HG03060 (cell line): Measurements from ENCODE around the gene ACP1.

Source experiments
- ATAC-seq: cut with Tn5 transposase; IDR thresholded peaks from one replicate; pipeline ENCODE4 v1.9.1; 2021; ENCODE audit warnings: low read depth, moderate number of reproducible peaks; ENCODE audit not compliant: unreplicated experiment

The ACP1 gene

DNA sequence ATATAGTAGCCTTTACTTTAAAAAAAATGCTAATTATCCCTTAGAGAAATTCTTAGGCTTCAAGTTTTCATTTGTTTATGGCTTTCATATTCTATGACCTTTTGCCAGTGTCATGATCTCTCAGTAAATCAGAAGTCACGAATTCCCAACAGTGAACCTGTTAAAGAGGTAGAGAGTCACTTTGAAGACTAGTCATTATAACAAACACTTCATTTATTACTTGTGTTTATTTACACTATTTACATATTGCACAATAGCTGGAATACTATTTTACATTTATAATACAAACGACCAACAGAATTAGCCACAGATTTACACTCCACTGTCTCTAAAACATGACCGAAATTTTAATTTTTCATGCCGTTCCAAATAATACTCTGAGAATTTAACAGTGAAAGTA, 14.6 kb downstream of the ACP1 start:
- no peak for ATAC-seq

DNA sequence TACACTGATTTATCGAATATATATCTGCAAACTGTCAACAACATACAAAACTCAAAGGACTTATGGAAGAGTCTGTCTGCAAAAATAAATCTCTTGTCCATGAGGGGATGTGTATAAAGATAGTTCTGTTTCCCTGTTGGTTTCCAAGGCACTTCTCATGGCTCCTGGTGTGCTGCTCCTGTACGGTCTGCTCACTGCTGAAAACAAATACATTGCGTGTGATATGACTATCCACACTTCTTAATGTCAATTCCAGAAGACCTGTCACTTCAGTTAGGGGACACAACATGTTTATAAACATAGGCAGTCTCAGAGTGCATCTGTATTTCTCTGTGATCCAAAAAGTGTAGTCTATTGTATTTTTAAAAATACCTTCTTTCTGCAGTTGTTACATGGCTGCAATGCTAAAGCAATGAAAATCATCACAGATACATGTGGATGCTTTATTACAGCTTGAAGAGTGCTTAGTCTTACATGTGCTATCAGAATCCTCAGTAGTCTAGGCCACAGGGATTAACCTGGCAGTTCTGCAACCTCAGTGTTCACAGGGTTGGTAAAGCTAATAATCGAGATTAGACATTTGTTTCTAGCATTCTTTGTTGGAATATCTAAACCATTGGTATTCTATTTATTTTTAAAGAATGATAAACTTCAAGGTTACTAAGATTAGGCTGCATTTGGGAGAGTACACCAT, 15.4 kb downstream of the ACP1 start:
- no peak for ATAC-seq

DNA sequence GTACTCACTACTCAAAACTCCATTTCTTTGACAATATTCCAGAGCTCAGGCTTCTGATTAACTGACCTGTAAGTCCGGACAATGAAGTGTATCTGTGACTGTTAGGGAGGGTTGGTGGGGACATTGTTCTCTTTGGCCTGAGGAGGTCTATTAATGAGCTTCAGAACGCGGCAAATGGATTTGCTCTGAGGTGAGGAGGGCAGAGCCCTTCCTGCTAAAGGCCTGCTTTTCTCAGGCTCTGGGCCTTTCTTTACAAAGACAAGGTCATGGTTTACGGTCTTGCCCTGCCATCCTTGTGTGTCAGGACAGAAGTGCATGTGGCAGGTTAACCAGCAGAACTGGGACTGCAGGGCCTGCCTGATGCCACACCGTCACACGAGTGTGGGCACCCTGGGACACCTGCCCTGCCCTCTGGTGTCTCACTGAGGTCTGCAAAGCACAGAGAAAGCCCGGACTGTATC, 15.9 kb downstream of the ACP1 start:
- no peak for ATAC-seq

DNA sequence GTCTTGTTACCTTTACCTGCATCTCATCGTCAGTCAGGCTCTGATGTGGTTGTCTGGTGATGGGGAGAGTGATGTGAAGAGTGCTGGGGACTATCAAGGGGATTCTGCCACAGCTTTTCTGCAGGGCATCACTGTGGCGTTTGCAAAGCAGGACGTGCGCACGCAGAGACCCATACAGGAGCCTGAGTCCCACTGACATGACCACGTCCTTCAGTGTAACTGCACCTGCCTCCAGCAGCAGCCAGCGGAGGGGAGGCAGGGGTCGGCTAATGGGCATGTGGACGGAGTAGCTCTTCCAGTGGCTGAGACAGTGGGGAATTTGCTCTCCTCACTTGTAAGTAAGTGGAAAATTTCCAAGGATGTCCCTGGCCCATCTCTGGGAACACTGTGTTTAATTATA, 16.6 kb downstream of the ACP1 start:
- no peak for ATAC-seq

DNA sequence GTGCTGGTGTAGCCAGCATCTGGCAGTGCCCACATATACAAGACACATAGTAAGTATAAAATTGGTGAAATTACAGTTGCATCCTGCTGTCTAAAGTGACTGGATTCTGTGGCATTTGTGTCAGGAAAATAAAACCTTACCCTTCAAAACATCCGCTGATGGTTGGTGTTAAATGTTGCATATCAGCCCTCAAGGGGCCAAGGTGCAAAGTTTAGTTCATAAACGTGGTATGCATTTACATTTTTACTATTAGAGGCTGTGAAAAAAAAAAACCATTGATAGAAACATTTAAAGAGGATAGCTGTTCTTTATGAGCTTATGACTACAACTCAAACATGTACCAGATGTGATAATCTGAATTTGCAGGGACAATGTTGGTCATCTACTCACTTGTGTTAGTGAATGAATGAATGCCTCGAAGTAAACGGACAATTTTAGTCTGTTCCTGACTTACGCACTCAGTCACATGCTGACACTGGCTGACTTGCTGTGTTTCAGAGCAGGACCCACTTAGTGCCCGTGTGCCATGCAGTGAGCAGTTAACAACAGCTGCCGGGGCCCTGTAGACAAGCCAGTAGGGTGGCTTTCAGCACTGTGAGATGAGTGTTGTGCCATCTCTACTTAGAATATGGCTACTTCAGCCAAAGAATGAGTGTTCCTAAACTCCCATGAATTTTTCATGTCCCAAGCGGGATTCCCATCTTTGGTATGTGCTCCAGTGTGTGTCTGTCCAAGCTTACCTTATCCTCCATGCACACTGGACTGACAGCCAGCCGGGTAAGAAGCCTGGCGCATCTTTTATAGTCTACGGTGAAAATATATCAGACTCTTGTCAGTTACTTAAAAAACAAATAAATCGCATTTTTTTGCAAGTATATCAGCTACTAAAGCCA, 17.9 kb downstream of the ACP1 start:
- ATAC-seq = no peak

- ATAC-seq = no peak
Measured at GRCh38 chr2:283996-284794, 19.4 kb downstream of the ACP1 start.

DNA sequence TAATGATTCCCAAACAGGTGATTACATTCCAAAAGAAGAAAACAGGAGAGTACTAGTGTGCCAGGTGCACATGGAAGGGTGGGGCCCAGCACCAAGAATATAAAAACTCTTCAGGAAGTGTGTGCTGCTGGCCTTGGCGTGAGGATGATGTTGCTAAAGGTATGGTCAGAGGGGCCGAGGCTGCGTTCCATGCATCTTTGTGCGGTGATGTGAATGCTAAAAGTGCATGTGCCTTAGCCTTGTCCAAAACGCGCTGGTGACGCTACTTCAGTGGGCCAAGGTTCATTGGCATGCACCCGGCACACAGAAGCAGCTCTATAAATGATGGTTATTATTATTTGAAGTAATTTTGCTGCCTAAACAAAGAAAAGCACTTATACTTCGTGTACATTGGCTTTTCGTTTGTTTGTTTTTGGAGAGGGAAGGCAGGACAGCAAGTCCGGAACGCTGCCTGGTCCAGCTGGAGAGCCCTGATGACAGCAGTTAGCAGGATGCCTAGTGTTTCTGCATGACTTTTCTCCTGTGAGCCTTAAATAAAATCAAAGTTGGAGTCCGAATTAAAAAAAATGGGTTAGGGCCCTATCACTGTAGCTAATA, 20.2 kb downstream of the ACP1 start:
- ATAC-seq = no peak

- ATAC-seq = no peak
Measured at GRCh38 chr2:285531-285930, 20.8 kb downstream of the ACP1 start.

DNA sequence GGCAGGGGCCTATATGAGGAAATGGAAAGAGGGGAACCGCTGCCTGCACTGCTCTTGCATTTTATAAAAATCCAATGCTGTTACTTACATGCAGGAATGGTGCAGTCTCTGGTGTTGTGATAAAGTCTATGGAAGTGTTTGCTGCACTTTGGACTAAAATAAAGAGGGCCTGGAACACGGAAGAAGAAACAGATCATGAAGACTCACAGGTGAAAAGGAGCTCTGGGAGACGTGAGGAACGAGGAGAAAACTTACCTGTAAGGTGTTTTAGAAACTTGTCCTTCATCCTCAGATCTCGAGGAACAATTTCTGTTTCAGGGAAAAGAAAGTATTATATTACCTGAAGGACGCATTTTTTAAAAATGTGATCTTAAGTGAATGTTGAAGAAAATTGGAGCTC, 21.3 kb downstream of the ACP1 start:
- no peak for ATAC-seq

GRCh38 chr2:286774-287392, 22.1 kb downstream of the ACP1 start:
- ATAC-seq = no peak

DNA sequence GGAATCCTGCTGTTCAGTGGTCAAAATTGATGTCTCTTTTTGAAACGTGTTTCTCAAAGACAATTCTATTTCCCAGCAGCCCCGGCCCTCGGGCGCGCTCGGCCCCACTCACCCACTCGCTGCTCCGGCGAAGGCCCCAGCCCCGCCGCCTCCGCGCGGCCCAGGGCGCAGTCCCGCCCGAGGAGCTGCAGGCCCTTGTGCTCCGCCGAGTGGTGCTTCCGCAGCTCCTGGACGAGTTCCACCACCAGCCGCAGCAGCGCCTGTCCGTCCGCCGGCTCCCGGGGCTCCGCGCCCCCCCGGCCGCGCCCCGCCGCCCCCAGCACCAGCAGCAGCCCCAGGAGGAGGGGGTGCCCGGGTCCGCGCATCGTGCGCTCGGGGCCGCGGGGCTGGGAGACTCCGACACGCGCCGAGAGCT, 22.7 kb downstream of the ACP1 start:
- no peak for ATAC-seq

- ATAC-seq = no peak
Measured at GRCh38 chr2:287911-288757, 23.4 kb downstream of the ACP1 start, which contains the start of gene ALKAL2. Gene ALKAL2, minus strand, starts transcription at chr2:288091. Its CDS starts 256 bp downstream, at chr2:287835.

DNA sequence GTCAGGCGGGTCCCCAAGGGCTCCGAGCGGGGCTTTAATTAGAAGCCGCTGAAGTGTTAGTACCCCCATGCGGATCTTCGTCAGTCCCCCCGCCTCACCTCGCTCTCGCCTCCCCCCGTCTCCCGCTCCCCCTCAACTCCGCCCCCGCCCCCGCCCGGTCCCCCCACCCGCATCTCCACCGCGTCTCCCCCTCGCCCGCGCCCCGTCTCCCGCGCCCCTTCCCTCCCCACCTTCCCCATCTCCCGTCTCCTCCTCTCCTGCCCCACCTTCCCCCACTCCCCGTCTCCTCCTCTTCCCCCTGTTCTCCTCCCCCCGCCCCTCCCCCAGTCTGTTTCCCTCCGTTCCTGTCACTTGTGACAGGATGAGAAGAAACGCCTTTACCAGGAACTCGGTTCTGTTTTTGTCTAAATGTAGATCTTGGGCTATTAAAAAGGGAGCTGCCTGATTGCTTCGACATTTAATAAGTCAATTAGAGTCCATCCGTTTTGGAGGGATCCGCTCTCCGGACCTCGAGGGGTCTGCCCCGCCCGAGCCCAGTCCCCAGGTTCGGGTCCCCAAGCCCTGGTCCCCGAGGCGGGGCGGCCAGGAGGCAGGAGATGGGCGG, 24.1 kb downstream of the ACP1 start:
- no peak for ATAC-seq

DNA sequence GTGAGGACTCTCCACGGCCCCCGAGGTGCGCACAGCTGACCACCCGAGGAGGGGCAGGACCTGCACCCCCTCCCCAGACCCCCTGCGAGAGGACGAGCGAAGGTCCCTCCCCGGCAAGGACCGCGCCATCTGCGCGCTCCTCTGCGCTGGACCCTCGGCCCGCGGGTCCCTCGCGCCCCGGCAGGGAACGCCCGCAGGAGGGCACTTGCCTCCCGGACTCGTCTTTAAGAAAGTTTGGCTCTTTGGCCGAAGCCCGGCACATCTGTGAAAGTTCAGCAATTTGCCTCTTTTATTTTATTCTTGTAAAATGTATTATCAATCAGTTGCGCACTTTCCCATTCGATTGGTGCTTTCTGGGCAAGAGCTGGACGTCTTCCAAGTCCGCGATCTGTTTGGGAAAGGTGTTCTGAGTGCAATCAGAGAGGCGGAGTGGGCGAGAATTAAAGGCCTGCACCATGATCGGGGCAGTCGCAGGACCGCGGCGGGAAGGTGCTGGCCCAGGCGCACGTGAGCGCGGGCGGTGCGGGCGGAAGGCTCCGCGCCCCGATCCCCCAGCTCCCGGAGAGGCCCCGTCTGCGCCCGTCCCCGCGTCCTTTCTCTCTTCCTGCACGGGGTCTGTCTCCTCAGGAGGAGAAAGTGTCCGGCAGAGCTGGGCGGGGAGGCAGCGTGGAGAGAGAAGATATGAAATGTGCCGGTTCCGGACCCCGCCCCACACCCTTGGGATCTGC, 24.8 kb downstream of the ACP1 start:
- no peak for ATAC-seq

- no peak for ATAC-seq
Measured at GRCh38 chr2:290090-290722, 25.5 kb downstream of the ACP1 start.

- no peak for ATAC-seq
Measured at GRCh38 chr2:295090-295489, 30.3 kb downstream of the ACP1 start.

DNA sequence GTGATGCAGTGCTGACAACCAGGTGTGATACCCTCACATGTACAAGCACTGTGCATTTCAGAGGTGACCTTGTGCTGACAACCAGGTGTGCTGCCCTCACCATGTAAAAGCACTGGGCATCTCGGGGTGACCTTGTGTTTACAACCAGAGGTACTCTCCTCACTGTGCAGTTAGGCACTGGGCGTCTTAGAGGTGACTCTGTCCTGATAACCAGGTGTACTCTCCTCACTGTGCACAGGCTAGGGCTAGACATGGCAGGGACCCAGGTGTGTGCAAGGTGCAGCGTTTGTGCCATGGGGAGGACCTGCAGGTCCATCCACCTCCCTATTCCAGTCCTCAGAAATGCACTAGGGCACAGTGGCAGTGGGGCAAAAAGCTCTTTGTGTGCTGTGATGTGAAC, 31.6 kb downstream of the ACP1 start:
- no peak for ATAC-seq

DNA sequence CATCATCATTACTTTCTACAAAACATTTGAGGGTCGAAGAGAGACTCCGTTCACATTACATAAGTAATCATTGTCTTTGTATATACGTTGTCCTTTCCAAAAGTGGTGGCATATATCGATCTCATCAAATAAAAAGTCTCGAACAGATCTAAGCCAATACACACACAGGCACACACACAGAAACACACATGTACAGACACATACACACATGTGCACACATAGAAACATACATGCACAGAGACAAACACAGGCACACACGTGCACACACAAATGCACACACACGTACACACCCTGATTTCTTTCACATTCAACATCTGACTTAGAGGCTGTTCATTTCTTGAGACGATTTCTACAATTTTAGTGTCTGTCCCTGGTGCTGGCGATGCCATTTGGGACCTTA, 40.6 kb downstream of the ACP1 start:
- no peak for ATAC-seq
